Measurements from ENCODE around the gene BCAS4. TPM values are rescaled to one million over a fixed set of nuclear protein-coding genes. Genes with fewer than 3 reads are reported as not detected.

The BCAS4 gene
- total RNA-seq, 1 donor from 2014 or later: 46.7 TPM

DNA sequence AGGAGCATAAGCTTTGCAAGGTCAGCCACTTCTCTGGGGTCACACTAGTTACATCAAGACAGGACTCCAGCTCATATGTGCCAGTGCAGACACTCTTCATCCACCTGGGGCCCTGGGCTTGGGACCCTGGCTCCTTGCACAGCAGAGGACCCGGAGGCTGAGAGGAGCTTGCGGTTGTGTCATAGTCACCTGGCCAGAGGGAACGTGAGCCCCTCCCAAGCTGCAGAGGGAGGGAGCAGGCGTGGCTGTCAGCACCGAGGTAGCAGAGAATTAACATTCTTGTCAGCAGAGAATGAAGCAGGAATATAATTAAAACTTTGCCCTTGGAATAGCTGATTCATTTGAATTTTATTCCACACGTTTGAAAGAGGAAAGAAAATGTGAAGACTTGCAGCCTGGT is 36.8 kb downstream of the BCAS4 start:
- Mint-ChIP-seq H3K4me1 (peaks cover 7% of the 10 kb centered on the region), H3K27ac (no peak overlapping the region), H3K9me3 (no peaks in the 10 kb centered on the region), H3K36me3 (ENCODE audit: low read depth) (peaks cover 81% of the 10 kb centered on the region), H3K4me3 (no peak overlapping the region), H3K27me3 (no peaks in the 10 kb centered on the region)
- no peak for TF ChIP-seq CTCF (IDR thresholded peaks at IDR 0.05)
- intact Hi-C loops (cut with micrococcal nuclease): no loop called here
- DNase-seq (no peak), ATAC-seq (ENCODE audit: low read depth) (no peak)
- ChIA-PET CTCF (interaction anchor here (2.1 kb wide), 1 partner anchor 37 kb away, joined by 7 read pairs; the partner anchor contains the start of gene BCAS4), POLR2A (interaction anchor here (0.8 to 0.9 kb wide), 2 partner anchors 14 to 100 kb away, joined by 3 to 4 read pairs; partner anchors contain the start of gene ADNP)

GRCh38 chr20:50834599-50835005 is 39.7 kb downstream of the BCAS4 start:
- Mint-ChIP-seq H3K27me3 (no peaks in the 10 kb centered on the region), H3K27ac (no peak overlapping the region), H3K9me3 (no peaks in the 10 kb centered on the region), H3K36me3 (ENCODE audit: low read depth) (peaks cover 79% of the 10 kb centered on the region), H3K4me3 (no peak overlapping the region), H3K4me1 (peaks cover 25% of the 10 kb centered on the region)
- no peak for TF ChIP-seq CTCF (IDR thresholded peaks at IDR 0.05)
- DNase-seq (no peak), ATAC-seq (ENCODE audit: low read depth) (no peak)
- CTCF ChIA-PET: no interaction called here
- POLR2A ChIA-PET: interaction anchor here (1.8 kb wide), 1 partner anchor 13 kb away, joined by 19 read pairs; no protein-coding TSS in a partner anchor
- intact Hi-C loops (cut with micrococcal nuclease): no loop called here

DNA sequence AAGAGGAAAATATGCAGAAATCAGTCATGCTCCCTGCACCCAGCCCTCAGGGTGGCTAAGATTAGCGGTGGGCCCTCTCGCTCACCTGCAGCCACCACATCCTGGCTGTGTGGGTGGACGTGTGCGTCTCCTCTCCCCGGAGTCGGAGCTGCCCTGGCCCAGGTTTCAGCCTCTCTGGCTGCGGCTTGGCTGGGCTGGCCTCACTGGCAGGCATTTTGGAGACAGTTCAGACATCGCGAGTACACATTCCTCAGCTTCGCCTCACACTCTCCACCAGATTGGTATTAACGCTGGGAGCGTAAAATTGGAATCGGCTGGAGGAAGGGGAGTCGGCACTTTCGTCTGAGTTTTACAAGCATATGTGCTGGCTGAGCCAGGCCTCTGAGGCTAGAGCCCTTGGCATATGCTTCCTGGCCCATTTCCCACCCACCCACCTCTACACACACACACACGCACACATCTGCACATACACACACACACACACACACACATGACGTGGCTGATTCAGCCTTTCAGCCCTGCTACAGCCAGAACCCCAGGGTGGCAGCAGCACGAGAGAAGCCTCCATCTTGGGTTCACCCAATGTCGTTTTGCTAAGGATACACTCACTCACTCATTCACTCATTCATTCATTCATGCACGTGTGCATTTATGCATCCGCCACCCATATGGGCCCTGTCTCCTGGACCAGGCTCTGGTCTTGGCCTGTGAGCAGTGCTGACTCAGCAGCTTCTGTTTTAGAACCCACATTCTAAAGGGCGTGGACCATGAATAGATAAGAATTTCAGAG is 42.9 kb downstream of the BCAS4 start:
- Mint-ChIP-seq H3K27ac (peak overlapping the region; percentile 85), H3K9me3 (no peaks in the 10 kb centered on the region), H3K27me3 (no peaks in the 10 kb centered on the region), H3K4me1 (peaks cover 26% of the 10 kb centered on the region), H3K4me3 (peak overlapping the region; percentile 53), H3K36me3 (ENCODE audit: low read depth) (peaks cover 70% of the 10 kb centered on the region)
- ChIA-PET CTCF (interaction anchor here (0.6 to 1.8 kb wide), 3 partner anchors 18 to 89 kb away, joined by 3 to 5 read pairs (median 3); no protein-coding TSS in a partner anchor), POLR2A (interaction anchor here (0.6 to 2.2 kb wide), 6 partner anchors 15 to 92 kb away, joined by 5 to 13 read pairs (median 8); partner anchors contain the start of gene BCAS4)
- ATAC-seq (ENCODE audit: low read depth) (peak; percentile 86), DNase-seq (no peak)
- intact Hi-C loops (cut with micrococcal nuclease): loop anchor here (1.0 kb wide), 1 partner anchor 16 kb away; no protein-coding TSS in a partner anchor
- TF ChIP-seq CTCF (IDR thresholded peaks at IDR 0.05): no peak

DNA sequence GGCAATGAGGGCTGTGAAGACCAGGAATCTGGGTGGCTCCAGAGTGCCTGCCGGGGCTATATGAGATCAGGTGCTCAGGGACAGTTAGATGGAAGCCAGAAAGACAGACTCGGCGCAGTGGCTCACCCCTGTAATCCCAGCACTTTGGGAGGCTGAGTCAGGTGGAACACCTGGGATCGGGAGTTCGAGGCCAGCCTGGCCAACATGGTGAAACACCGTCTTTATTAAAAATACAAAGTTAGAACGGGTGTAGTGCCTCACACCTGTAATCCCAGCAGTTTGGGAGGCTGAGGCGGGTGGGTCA is 43.4 kb downstream of the BCAS4 start:
- Mint-ChIP-seq H3K9me3 (no peaks in the 10 kb centered on the region), H3K27ac (peak overlapping the region; percentile 85), H3K4me3 (no peak overlapping the region), H3K27me3 (no peaks in the 10 kb centered on the region), H3K4me1 (peaks cover 31% of the 10 kb centered on the region), H3K36me3 (ENCODE audit: low read depth) (peaks cover 70% of the 10 kb centered on the region)
- no peak for TF ChIP-seq CTCF (IDR thresholded peaks at IDR 0.05)
- intact Hi-C loops (cut with micrococcal nuclease): no loop called here
- CTCF ChIA-PET: interaction anchor here (1.8 kb wide), 1 partner anchor 44 kb away, joined by 5 read pairs; no protein-coding TSS in a partner anchor
- POLR2A ChIA-PET: interaction anchor here (1.7 to 2.2 kb wide), 2 partner anchors 16 to 19 kb away, joined by 9 to 13 read pairs; no protein-coding TSS in a partner anchor
- no peak for DNase-seq
- no peak for ATAC-seq (ENCODE audit: low read depth)

DNA sequence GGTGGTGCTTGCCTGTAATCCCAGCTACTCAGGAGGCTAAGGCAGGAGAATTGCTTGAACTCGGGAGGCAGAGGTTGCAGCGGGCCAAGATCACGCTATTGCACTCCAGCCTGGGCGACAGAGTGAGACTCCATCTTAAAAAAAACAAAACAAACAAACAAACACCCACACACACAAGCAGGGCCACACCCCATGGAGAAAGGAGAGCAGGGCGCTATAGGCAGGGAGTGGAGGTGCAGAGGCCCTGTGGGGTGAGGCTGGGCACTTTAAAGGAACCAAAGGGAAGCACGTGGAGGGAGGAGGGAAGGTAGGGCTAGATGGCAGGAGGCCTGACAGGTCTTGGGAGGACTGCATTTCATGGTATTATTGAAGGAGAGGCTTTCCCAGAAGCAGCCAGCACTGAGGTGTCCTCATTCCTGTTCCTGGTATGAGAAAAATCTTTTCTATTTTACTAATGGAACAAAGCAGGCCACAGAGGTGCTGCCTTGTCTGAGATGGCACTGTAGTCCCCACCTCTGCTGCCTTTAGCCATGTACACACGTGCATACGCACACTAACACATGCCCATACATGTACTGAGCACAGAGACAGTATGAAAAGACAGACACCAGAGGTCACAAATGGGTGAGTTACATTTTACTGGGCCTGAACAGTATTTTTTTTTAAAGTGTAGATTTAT is 44.0 kb downstream of the BCAS4 start:
- Mint-ChIP-seq H3K9me3 (no peaks in the 10 kb centered on the region), H3K27ac (peak overlapping the region; percentile 59), H3K4me1 (peaks cover 37% of the 10 kb centered on the region), H3K36me3 (ENCODE audit: low read depth) (peaks cover 68% of the 10 kb centered on the region), H3K27me3 (no peaks in the 10 kb centered on the region), H3K4me3 (no peak overlapping the region)
- no peak for TF ChIP-seq CTCF (IDR thresholded peaks at IDR 0.05)
- ChIA-PET CTCF (interaction anchor here (1.4 to 1.8 kb wide), 2 partner anchors 44 to 45 kb away, joined by 3 to 5 read pairs; partner anchors contain the start of gene BCAS4), POLR2A (interaction anchor here (1.7 kb wide), 1 partner anchor 16 kb away, joined by 13 read pairs; no protein-coding TSS in a partner anchor)
- no peak for DNase-seq
- intact Hi-C loops (cut with micrococcal nuclease): no loop called here
- ATAC-seq (ENCODE audit: low read depth): no peak
